DMS 273 treated with DMSO at 0.1 percent for 48 hours (cell line): Measurements from ENCODE around the gene ITM2B.
A peak's percentile ranks its signal among the peaks of the same experiment; 100 is the strongest.

Experiments used
- DNase-seq: peaks from one replicate; lab custom pipeline; 2025; lab: John Stamatoyannopoulos, UW

ITM2B gene

DNA sequence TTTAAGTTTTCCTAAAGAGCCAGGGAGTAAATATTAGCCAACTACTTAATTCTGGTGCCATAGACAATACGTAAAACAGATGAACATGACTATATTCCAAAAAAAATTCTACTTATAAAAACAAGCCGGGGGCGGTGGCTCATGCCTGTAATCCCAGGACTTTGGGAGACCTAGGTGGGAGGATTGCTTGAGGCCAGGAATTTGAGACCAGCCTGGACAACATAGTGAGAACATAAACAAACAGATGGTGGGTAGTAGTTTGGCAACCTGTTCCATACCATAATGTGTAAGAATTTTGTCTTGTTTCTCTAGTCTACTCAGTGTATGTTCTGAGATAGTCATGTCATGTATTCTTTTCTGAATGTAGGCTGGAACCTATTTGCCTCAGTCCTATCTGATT, 25.4 kb downstream of the ITM2B start:
- no peak for DNase-seq

DNA sequence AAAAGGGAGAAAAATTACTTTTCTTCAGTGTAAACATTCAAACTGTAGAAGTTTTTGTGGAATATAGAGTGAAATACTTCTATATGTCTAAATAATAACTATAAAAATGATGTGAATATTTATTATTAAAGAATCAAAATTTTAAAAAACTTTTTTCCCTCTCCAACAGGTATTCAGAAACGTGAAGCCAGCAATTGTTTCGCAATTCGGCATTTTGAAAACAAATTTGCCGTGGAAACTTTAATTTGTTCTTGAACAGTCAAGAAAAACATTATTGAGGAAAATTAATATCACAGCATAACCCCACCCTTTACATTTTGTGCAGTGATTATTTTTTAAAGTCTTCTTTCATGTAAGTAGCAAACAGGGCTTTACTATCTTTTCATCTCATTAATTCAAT, 28.0 kb downstream of the ITM2B start:
- no peak for DNase-seq

DNA sequence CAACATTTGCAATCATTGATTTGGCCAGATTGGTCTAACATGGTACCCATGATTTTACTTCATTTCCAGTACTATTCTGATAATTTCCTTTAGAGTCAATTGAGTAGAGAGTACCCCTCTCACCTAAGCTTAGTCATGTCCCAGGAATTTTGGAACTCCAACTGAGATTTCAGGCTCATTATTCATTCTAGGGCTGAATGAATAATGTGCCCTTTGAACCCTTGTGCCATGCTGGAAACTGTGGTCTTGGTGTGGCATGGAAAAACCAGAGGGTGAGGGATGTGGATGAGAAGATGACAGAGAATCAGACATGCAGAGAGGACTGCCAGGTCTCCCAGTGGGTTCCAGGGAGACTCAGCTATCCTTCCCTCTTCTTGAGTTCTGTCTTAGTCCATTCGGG, 30.2 kb downstream of the ITM2B start:
- no peak for DNase-seq

DNA sequence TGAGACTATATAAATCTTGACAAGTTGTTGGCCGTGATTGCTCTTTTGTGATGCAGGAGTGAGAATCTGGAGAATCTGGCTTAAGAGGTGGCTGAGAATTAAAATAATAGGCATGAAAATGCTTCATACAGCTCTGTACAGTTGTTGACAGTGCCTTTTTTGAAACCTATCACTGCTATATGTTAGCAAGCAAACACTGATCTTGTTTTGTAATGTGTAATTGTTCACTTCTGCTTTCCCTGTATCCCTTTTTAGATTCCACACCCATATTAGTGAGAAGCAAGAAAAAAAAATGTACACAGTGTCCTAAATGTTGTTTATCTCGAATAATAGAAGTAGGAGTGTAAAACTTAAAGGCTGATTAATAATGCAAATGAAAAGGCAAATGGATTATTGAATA, 31.1 kb downstream of the ITM2B start:
- DNase-seq: no peak

DNA sequence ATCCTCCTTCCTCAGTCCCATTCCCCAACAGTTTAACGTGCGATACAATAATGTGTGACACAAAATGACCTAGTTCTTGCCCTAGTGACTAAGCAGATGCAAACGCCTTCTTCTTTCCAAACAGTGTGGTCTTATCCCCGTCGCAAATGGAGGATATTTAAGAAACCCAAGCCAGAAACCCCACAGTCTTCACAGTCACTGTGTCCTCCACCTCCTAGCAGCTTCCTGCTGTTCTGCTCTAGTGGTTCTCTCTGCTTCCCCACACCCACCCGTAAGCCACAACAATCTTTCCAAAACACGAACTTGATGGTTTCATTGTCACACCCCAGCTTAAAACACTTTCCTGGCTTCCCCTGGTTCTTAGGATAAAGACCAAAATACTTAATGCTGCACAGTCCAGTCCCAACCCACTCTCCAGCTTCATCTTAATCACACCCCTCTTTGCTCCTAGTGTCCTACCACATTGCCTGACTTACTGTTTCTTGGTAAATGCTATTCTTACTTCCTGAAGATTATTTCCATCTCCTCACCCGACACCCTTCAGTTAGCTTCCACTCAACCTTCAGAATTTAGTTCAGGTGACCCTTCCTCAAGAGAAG, 32.3 kb downstream of the ITM2B start:
- DNase-seq: no peak

DNA sequence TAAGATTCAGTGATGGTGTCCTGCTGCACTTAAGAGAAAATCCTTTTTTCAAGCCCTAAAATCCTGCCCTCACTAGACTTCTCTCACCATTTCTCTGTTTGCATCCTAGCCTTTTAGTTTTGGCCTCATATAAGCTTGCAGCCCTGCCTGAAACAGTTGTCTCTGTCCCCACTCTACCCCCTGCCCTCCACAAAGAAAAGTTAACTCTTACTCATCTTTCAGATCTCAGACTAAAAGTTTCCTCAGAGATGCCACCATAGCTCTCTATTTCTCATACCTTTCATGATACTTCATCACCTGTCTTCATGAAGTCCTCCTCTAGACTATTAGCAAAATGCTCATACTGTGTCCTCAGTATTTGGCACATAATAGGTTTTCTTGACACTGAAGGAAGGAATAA, 33.1 kb downstream of the ITM2B start:
- DNase-seq: no peak

DNA sequence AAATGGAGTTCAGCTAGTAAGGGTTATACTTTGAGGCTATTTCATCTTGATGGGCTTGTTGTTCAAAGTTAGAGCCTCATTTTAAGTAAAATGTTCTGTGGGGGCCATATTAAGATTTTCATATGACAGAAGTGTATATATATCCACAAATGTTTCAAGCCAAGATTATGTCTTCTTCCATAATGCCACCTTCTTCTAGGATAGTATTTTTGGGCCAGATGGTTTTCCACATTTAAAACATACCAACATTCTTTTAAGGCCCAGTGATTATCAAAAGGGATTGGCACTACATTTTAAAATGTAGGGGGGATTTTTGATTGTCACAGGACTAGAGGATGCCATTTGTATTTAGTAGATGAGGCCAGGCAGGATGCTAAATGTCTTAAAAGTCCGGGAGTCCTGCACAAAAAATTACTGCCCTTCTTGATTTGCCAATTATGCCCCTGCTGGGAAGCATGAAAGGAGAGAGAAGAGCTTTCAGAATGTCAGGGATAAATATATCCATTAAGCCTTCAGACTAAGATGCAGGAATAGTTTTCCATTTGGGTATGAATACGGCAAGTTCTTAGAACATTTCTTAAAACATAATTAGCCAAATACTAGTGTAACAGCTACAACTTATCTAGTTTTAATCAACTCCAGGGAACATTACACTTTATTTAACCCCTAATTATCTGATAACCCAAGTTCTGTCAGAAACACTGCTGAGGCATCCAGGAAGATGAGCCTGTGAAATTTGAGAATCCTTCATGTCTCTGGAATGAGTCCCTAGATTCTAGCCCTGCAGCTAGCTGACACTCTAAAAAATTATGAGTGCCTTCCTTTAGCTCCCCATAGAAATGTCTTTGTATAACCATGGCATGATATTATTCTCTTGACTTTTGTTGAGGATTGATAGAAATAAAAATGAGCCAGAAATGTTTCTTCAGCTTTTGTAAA, 34.0 kb downstream of the ITM2B start:
- no peak for DNase-seq

DNA sequence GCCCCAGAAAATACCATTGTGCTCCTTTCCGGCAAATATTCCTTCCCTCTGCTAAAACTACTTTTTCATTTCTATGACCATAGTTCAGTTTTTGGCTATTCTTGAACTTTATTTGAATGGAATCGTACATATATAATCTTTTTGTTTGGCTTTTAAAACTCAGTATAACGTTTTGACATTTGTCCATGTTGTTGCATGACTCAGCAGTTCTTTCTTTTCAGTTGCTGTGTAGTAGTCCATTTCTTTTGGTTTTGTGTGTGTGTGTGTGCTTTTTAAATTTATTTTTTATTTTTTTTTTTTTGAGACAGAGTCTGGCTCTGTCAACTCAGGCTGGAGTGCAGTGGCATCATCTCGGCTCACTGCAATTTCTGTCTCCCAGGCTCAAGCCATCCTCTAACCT, 35.0 kb downstream of the ITM2B start:
- no peak for DNase-seq

DNA sequence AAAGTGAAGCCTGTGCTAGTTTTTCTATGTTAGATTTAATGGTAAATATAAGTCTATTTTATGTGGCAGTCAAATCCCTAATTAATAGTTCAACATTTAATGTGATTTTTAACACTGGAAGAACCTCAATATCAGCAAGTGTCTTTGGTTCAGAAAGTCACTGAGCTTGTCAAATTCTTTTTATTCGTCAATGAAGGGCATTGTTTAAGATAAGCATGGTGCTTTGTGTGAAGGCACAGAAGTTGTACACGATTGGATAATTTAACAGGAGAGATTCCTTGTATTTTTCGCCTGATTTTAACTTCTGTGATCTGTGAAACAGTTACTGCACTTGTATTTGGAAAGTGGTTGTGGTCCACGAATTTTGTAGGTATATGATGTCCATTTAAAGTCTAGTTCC, 40.3 kb downstream of the ITM2B start:
- no peak for DNase-seq

DNA sequence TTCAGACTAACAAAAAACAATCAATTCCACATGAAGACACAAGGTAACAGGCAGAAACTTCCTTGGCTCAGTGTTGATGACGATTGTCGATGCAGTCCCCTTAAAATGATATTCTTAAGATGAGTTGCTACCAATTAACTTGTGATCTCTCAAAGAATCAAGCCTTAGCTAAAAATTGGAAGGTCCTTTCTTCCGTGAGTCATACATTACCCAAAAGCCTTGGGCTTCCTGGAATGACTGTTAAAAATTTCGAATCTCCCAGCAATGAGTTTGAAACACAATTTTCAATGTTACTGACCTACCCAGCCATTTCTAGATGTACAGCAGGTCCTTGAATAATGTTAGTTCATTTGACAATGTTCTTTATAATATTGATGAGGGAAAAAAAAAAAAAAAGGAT, 42.5 kb downstream of the ITM2B start:
- DNase-seq: no peak

DNA sequence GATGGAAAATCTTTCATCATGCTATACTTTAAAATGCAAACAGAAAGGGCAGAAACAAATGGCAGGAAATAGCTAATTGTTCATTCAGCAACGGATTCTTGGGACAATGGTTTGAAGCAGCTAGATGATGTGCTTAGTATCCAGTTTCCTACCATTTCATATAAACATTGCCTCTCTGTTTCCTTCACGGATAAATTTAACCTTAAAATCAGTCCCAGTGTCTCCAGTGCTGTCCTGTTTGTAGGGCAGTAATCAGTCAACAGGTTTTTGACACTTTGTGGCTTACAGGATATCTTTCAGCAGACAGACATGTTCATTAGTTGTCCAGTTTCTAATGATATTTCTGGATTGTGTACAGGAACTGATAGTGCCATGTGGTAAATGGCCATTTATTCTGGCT, 45.8 kb downstream of the ITM2B start:
- DNase-seq: no peak

DNA sequence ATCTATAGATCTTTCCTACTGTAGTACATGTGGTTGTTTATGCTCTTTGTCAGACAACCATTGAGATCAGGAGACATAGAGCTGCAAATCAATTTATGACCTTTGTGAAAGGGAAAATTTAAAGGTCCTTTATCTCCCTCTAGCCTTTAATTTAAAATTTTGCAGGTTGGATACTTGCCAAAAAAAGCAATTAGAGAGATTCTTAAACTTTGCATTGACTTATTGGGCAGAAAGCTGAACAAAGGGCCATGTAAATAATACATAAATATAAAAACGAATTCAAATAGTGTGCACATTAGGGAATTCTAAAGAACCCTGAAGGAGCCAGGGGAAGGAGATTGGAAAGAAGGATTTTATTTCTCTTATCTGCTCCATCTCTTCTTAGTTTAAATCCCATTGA, 48.5 kb downstream of the ITM2B start:
- no peak for DNase-seq

DNA sequence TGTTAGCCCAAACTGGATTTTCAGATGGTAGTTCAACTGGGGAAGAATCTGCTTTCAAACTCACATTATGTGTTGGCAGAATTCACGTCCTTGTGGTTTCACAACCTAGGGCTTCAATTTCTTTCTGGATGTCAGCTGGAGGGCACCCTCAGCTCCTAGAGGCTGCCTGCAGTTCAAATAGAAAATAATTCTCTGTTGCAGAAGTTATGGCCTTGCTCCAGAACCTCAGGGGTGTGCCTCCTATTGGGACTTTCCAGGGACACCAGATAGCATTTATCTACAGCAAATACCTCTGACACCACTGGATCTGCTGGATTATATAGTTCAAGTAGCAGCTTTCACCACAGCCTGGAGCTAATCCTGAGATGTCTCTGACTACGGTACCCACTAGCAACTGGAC, 58.7 kb downstream of the ITM2B start:
- DNase-seq: no peak

DNA sequence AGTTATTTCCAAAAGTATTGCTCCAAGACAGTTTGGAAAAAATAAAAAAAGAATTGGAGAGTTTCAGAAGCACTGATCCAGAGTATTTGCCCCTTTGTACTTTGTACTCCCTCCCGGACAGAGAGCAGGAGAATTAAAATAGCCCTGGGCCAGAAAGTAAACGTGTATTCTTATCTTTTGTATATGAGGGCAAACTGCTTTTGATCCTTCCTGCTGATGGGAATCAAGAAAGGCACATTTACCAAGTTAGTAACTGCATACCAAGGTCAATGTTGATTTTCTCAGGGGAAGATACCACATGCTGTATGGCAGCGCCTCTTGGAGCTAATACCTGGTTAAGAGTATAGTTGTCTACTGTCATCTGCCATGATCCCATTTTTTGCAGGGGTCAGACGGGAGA, 59.6 kb downstream of the ITM2B start:
- no peak for DNase-seq

DNA sequence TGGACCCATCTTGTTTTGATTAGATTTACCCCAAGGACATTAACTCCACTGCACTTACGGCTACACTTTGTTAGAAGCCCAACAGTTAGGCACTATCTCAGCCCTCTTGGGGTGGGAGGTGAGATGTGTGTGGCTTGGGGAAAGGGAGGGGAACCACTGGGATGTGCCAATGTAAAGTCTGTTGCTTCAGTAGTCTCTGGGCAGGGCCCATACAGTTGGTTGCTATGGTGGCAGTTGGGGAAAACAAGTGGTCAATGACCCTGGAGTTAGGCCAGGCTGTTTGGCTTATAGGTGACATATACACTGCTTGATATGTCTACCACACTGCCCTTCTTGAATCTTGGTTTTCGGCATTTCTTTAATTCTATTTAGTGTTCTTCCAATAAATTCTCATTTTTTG, 61.6 kb downstream of the ITM2B start:
- no peak for DNase-seq

DNA sequence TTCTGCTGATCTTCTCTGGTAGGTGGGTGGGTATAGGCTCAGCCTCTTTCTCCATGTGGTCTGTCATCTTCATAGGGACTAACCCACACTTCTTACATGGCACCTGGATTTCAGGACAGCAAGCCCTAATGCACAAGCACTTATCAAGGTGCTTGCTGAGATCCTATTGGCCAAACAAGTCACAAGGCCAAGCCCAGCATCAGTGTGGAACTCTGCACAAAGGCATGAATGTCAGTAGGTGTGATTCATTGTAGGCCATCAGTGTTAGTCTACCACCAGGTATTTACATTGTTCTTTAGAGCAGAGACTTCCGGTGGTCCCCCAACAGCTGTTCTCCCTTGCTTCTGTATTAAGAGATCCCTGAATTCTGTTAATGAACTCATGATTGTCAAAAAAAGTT, 62.3 kb downstream of the ITM2B start:
- DNase-seq: no peak

DNA sequence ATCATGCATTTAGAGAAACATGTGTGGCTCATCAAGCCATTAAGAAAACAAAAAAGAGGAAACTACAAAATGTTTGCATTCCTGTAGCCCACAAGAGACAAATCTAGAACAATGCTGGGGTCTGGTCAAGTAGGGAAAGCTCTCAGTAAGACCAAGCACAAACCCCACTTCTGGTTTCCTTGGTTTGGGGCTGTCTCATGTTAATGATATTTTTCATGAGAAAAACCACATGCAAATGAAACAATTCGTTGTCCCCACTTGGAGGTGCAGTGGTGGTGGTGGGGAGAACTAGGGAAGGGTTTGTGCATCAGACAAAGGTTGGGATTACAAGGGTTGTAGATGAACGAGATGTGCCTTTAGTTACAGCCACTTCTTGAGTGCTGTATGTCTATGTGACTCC, 63.5 kb downstream of the ITM2B start:
- DNase-seq: no peak

DNA sequence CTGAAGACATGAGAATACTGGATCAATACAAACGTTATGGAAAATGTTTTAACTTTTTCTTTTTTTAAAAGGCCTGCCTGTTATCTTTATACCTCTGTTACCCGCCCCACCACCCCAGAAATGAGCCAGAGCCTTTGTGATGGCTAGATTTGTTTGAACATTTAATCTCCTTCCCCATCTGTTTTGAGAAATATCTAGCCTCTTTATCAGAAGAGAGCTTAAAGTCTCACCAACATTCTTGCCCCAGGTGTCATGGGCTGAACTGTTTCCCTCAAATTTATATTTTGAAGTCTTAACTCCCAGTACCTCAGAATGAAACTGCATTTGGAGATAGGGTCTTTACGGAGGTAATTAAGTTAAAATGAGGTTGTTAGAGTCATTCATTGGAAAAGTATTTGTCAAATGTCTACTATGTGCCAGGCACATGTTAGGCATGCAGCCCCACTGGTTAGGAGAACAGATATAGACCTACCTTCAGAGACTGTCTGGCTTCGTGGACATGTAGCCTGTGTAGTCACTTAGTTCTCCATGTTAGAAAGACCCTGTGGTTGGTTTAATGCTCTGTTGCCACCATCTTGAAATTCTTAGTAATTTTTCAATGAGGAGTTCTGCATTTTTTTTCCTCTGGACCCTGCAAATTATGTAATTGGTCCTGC, 64.3 kb downstream of the ITM2B start:
- no peak for DNase-seq

DNA sequence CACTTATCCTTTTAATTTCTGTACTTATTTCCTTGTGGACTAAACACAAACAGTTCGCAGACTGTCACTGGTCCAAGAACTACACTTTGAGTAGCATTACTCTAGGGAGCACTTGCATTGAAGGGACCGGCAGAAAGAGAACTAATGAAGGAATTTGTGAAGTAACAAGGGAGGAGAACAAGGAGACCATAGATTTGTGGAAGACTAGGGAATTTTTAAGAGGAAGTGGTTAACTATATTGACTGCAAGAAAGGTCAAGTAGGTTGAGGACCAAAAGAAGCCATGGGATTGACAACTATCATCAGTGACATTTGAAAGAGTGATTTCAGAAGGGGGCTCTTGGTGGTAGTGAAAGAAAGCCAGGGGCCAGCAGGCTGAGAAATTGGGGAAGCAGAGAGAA, 66.6 kb downstream of the ITM2B start:
- DNase-seq: no peak

DNA sequence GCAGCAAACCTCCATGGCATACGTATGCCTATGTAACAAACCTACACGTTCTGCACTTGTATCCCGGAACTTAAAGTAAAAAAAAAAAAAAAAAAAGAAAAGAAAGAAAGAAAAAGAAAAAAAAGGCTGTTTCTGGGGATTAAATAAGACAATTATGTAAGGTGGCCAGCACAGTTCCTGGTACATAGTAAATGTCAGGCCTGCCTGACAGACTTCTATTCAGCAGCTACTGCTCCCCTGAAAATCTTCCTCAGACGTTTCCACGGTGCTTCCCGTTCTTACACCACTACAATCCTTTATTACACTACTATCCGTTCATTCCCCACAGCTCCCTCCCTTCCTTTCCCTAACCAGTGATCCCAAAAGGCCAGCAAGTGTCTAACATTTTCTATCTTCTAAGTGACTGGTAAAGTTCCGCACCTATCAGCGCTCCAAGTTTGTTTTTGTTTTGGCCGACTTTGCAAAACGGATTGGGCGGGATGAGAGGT, 69.9 kb downstream of the ITM2B start:
- DNase-seq: no peak

DNA sequence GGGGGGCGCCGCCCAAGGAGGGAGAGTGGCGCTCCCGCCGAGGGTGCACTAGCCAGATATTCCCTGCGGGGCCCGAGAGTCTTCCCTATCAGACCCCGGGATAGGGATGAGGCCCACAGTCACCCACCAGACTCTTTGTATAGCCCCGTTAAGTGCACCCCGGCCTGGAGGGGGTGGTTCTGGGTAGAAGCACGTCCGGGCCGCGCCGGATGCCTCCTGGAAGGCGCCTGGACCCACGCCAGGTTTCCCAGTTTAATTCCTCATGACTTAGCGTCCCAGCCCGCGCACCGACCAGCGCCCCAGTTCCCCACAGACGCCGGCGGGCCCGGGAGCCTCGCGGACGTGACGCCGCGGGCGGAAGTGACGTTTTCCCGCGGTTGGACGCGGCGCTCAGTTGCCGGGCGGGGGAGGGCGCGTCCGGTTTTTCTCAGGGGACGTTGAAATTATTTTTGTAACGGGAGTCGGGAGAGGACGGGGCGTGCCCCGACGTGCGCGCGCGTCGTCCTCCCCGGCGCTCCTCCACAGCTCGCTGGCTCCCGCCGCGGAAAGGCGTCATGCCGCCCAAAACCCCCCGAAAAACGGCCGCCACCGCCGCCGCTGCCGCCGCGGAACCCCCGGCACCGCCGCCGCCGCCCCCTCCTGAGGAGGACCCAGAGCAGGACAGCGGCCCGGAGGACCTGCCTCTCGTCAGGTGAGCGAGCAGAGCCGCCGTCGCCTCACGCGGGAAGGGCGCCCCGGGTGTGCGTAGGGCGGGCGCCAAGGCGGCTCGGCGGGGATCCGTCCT, 70.5 kb downstream of the ITM2B start, which contains the start of gene RB1:
TSS of gene RB1 (plus strand) at position 393 of the 784 bp plus-strand sequence. CDS start at position 555, 162 bp downstream.
- DNase-seq: peak; percentile 54
